Neuronal stem cell (in vitro differentiated cells): ENCODE measurements around the gene MAB21L3.

Source experiments
- DNase-seq: peaks from one replicate; pipeline ENCODE4 v3.0.0-alpha.2; 2013; ENCODE audit warnings: low spot score
- H2AFZ ChIP-seq: one replicate; pipeline ENCODE4 v1.6.1; 2013; ENCODE audit warnings: mild to moderate bottlenecking, low read length, inconsistent platforms
- H2AK5ac ChIP-seq: 2 replicates; pipeline ENCODE4 v1.6.1; 2013; ENCODE audit warnings: low read depth, mild to moderate bottlenecking, inconsistent platforms, low read length, moderate library complexity, mixed read lengths
- H2BK120ac ChIP-seq: 2 replicates; pipeline ENCODE4 v1.6.1; 2013; ENCODE audit warnings: low read depth, mild to moderate bottlenecking, inconsistent platforms, low read length, moderate library complexity, mixed read lengths
- H2BK12ac ChIP-seq: one replicate; pipeline ENCODE4 v1.6.1; 2013; ENCODE audit warnings: low read length, inconsistent platforms
- H2BK15ac ChIP-seq: 2 replicates; pipeline ENCODE4 v1.6.1; 2013; ENCODE audit warnings: mild to moderate bottlenecking, low read length, inconsistent platforms, mixed read lengths
- H2BK5ac ChIP-seq: one replicate; pipeline ENCODE4 v1.6.1; 2013; ENCODE audit warnings: inconsistent platforms, mild to moderate bottlenecking, low read length, moderate library complexity
- H3K14ac ChIP-seq: one replicate; pipeline ENCODE4 v1.6.1; 2013; ENCODE audit warnings: low read length, inconsistent platforms
- H3K18ac ChIP-seq: 2 replicates; pipeline ENCODE4 v1.6.1; 2013; ENCODE audit warnings: low read length, inconsistent platforms
- H3K23ac ChIP-seq: 2 replicates; pipeline ENCODE4 v1.6.1; 2013; ENCODE audit warnings: low read depth, mild to moderate bottlenecking, mixed read lengths, low read length, inconsistent platforms; ENCODE audit not compliant: poor library complexity
- H3K27ac ChIP-seq: replicated peaks from 3 replicates; pipeline ENCODE4 v1.5.1; 2013; ENCODE audit warnings: low read length, inconsistent platforms
- H3K27me3 ChIP-seq, 3 experiments: 2 replicates each; pipeline ENCODE4 v1.6.1; 2013; ENCODE audit warnings: low read length in 3 of 3, mild to moderate bottlenecking in 2 of 3, inconsistent platforms in 1 of 3, low read depth in 1 of 3, mixed read lengths in 1 of 3, moderate library complexity in 1 of 3; ENCODE audit not compliant: control insufficient read depth in 3 of 3, insufficient read depth in 3 of 3
- H3K36me3 ChIP-seq, 2 donors: replicated peaks in 1 of 2; 2 replicates each; pipeline ENCODE4 v1.6.1; 2013; ENCODE audit warnings: low read length in 2 of 2; ENCODE audit not compliant: control insufficient read depth in 2 of 2, insufficient read depth in 2 of 2
- H3K4ac ChIP-seq: 2 replicates; pipeline ENCODE4 v1.6.1; 2013; ENCODE audit warnings: inconsistent platforms, mild to moderate bottlenecking, low read length, moderate library complexity
- H3K4me1 ChIP-seq, 2 donors: 1 replicate in 1 of 2; 2 replicates in 1 of 2; pipeline ENCODE4 v1.6.1; 2013; ENCODE audit warnings: low read length in 2 of 2, low read depth in 1 of 2; ENCODE audit not compliant: control insufficient read depth in 2 of 2, insufficient read depth in 1 of 2
- H3K4me2 ChIP-seq: one replicate; pipeline ENCODE4 v1.6.1; 2013; ENCODE audit warnings: mild to moderate bottlenecking, low read length, inconsistent platforms; ENCODE audit not compliant: insufficient read depth, poor library complexity, severe bottlenecking
- H3K4me3 ChIP-seq, 2 donors: 2 replicates each; pipeline ENCODE4 v1.5.1; 2013; ENCODE audit warnings: low read length in 2 of 2, mild to moderate bottlenecking in 2 of 2, inconsistent platforms in 1 of 2, moderate library complexity in 1 of 2
- H3K79me1 ChIP-seq: one replicate; pipeline ENCODE4 v1.6.1; 2013; ENCODE audit warnings: low read depth, mild to moderate bottlenecking, inconsistent platforms, low read length, moderate library complexity
- H3K9ac ChIP-seq: one replicate; pipeline ENCODE4 v1.6.1; 2013; ENCODE audit warnings: mild to moderate bottlenecking, low read depth, low read length, inconsistent platforms; ENCODE audit not compliant: poor library complexity
- H3K9me3 ChIP-seq, 2 donors: replicated peaks in 1 of 2; 2 replicates each; pipeline versions ENCODE3 to v1.6.1; 2013; ENCODE audit warnings: low read length in 2 of 2, mild to moderate bottlenecking in 2 of 2, inconsistent platforms in 1 of 2, low read depth in 1 of 2, mixed read lengths in 1 of 2, moderate library complexity in 1 of 2; ENCODE audit not compliant: control insufficient read depth in 2 of 2, insufficient read depth in 1 of 2
- H4K8ac ChIP-seq: one replicate; pipeline ENCODE4 v1.6.1; 2013; ENCODE audit warnings: low read depth, mild to moderate bottlenecking, inconsistent platforms, low read length, moderate library complexity
- H4K91ac ChIP-seq: one replicate; pipeline ENCODE4 v1.6.1; 2013; ENCODE audit warnings: low read length, low read depth, mild to moderate bottlenecking, inconsistent platforms; ENCODE audit not compliant: poor library complexity
- WGBS, 2 donors: extraction: QIAGEN DNeasy Blood & Tissue Kit; methylation state at CpG; one replicate each; pipeline ENCODE4 v1.1.7; 2013; ENCODE audit warnings: missing lambda C conversion rate in 2 of 2, mixed read lengths in 1 of 2; ENCODE audit not compliant: insufficient read length in 2 of 2, insufficient replicate concordance in 1 of 2; ENCODE audit errors: extremely low coverage in 2 of 2; 5-methylcytosine and 5-hydroxymethylcytosine counted together

The MAB21L3 gene

GRCh38 chr1:116130356-116130755 is 19.2 kb downstream of the MAB21L3 start:
- no peaks in the 10 kb centered on the region for H3K79me1 ChIP-seq
- H3K27ac ChIP-seq, result no peak overlapping the region
- no peaks in the 10 kb centered on the region for H3K36me3 ChIP-seq
- H4K8ac ChIP-seq, result peak overlapping the region; percentile 88
- H3K4ac ChIP-seq, result no peak overlapping the region
- H3K4me3 ChIP-seq, result no peak overlapping the region
- no peak overlapping the region for H2AK5ac ChIP-seq
- no peak overlapping the region for H3K18ac ChIP-seq
- no peak overlapping the region for H2BK12ac ChIP-seq
- no peak overlapping the region for H4K91ac ChIP-seq
- H3K9ac ChIP-seq, result no peak overlapping the region
- no peak overlapping the region for H2BK120ac ChIP-seq
- no peak for DNase-seq
- no peaks in the 10 kb centered on the region for H3K27me3 ChIP-seq
- no peaks in the 10 kb centered on the region for H3K4me1 ChIP-seq
- no peak overlapping the region for H3K23ac ChIP-seq
- no peak overlapping the region for H3K14ac ChIP-seq
- H2BK15ac ChIP-seq, result no peak overlapping the region
- H3K9me3 ChIP-seq, result no peaks in the 10 kb centered on the region
- no peak overlapping the region for H2BK5ac ChIP-seq
- no peak overlapping the region for H2AFZ ChIP-seq
- no peak overlapping the region for H3K4me2 ChIP-seq

DNA sequence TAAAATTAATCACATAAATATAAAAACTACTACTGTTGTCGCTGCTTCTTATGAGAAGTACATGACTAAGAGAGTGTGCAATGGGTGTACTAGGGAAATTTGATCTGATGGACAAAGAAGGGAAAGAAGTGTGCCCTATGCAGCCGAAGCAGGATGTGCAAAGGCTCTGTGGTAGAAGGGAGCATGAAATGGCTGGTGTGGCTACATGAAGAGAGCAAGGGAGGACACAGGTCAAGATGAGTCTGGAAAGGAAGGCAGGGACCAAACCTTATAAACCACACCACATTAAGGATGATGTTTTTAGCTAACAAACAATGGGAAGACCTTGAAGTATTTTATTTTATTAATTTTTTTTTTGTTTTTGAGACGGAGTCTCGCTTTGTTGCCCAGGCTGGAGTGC is 20.0 kb downstream of the MAB21L3 start:
- Histone ChIP-seq H3K4ac (no peak overlapping the region), H2AK5ac (no peak overlapping the region), H3K27me3 (no peaks in the 10 kb centered on the region), H3K9me3 (no peaks in the 10 kb centered on the region), H2BK5ac (no peak overlapping the region), H3K23ac (no peak overlapping the region), H3K9ac (no peak overlapping the region), H2AFZ (no peak overlapping the region), H3K4me1 (no peaks in the 10 kb centered on the region), H4K8ac (no peak overlapping the region), H4K91ac (no peak overlapping the region), H3K79me1 (no peaks in the 10 kb centered on the region), H3K27ac (no peak overlapping the region), H3K36me3 (no peaks in the 10 kb centered on the region), H3K14ac (no peak overlapping the region), H3K18ac (no peak overlapping the region), H3K4me2 (no peak overlapping the region), H3K4me3 (no peak overlapping the region), H2BK120ac (no peak overlapping the region), H2BK15ac (no peak overlapping the region), H2BK12ac (no peak overlapping the region)
- no peak for DNase-seq
- WGBS, 2 donors, result no CpG with 5 or more reads among the region's 4 CpGs

DNA sequence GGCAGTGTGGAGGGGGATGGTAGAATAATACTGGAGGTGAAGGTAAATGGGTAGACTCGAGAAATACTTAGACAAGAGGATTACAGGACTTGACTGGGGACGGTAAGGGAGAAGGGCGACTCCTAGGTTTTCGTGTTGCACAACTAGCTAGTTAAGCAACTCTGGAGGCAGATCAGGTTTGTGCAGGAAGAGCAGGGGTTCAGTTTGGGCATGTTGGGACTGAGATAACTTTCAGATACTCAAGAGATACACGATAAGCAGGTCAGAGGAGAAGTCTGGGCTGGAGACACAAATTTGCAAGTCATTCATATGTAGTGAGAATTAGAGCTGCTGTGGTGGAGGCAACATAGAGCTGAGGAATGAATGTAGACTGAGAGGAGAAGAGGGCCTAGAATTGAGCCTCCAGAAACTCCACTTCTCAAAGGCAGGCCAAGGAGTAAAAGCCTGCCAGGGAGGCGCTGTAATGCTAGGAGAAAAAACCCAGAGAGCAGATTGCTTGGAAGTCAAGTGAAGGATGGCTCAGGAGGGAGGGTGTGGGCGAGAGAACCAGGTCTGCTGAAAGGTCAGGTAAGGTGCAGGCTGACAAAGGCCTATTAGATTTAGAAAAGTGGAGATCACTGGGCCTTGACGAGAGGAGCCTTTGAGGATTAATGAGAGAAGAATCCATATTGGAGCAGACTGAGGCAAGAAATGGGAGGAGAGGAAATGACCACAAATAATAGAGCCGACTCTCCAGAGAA is 20.8 kb downstream of the MAB21L3 start:
- Histone ChIP-seq H3K18ac (no peak overlapping the region), H3K36me3 (no peaks in the 10 kb centered on the region), H2BK5ac (no peak overlapping the region), H3K79me1 (no peaks in the 10 kb centered on the region), H3K23ac (no peak overlapping the region), H3K27me3 (no peaks in the 10 kb centered on the region), H4K91ac (no peak overlapping the region), H3K27ac (no peak overlapping the region), H3K9ac (no peak overlapping the region), H2AK5ac (no peak overlapping the region), H2BK12ac (no peak overlapping the region), H3K14ac (no peak overlapping the region), H4K8ac (no peak overlapping the region), H2AFZ (no peak overlapping the region), H2BK15ac (no peak overlapping the region), H3K9me3 (no peaks in the 10 kb centered on the region), H3K4me1 (no peaks in the 10 kb centered on the region), H2BK120ac (no peak overlapping the region), H3K4me3 (no peak overlapping the region), H3K4me2 (no peak overlapping the region), H3K4ac (no peak overlapping the region)
- no peak for DNase-seq
- no CpG with 5 or more reads among the region's 9 CpGs for WGBS, 2 donors

DNA sequence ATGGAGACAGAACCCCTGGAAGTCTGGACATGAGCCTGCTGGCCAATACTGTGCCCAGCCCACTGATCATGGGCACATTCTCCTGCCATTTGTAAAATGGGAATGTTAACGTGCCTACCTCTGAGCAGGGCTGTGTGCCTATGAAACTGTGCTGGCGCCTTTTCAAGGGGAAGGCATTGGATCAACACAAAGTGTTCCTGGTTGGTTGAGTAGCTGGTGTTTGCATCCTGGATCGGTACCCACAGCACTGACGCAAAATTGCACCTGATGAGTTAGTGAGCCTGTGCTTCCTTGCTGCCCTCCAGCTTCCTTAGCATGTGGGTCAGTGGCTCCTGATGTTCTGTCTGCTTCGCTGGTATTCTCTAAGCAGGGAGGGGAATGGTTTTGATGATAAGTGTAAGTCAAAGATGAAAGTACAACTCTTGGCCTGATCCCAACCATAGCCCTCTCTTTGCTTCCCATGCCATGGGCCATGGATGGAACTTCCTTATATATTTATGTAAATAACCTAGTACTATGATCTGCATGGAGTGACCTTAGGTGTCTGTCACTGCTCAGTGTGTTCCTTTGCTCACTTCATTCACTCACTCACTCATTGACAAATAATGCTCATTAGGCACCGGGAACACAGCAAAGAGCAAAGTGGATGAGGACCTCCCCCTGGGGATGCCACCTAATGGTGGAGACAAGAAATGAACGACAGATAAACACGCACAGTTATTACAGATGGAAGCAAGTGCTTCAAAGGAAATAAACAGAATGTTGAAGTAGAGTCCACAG is 22.7 kb downstream of the MAB21L3 start:
- H2BK15ac ChIP-seq, result no peak overlapping the region
- no peak overlapping the region for H3K23ac ChIP-seq
- H2AK5ac ChIP-seq, result peak overlapping the region; percentile 29
- H3K4me1 ChIP-seq, result no peaks in the 10 kb centered on the region
- no peak overlapping the region for H3K4me2 ChIP-seq
- no peaks in the 10 kb centered on the region for H3K36me3 ChIP-seq
- no peak overlapping the region for H3K14ac ChIP-seq
- H3K9me3 ChIP-seq, result no peaks in the 10 kb centered on the region
- H3K27ac ChIP-seq, result no peak overlapping the region
- no peaks in the 10 kb centered on the region for H3K27me3 ChIP-seq
- no peak overlapping the region for H2BK12ac ChIP-seq
- H3K9ac ChIP-seq, result no peak overlapping the region
- H3K79me1 ChIP-seq, result no peaks in the 10 kb centered on the region
- no peak overlapping the region for H2BK5ac ChIP-seq
- H4K91ac ChIP-seq, result no peak overlapping the region
- no peak overlapping the region for H2AFZ ChIP-seq
- no CpG with 5 or more reads among the region's 8 CpGs for WGBS, 2 donors
- H3K18ac ChIP-seq, result no peak overlapping the region
- no peak for DNase-seq
- no peak overlapping the region for H2BK120ac ChIP-seq
- H3K4me3 ChIP-seq, result no peak overlapping the region
- H3K4ac ChIP-seq, result no peak overlapping the region
- no peak overlapping the region for H4K8ac ChIP-seq
